Hepatocyte (in vitro differentiated cells): Measurements from ENCODE around the gene CTNNA1. TPM values are rescaled to one million over a fixed set of nuclear protein-coding genes. Genes with fewer than 3 reads are reported as not detected.

ENCODE experiments used
- DNase-seq: peaks from one replicate; pipeline ENCODE4 v3.0.0-alpha.2; 2016; ENCODE audit warnings: low spot score
- H2AFZ ChIP-seq: fragments of 200-600 bp; sonication (generic); 2 replicates; pipeline ENCODE4 v1.6.0; 2016; ENCODE audit warnings: antibody characterized with exemption, mild to moderate bottlenecking
- H3K27ac ChIP-seq: fragments of 200-600 bp; sonication (generic); 2 replicates; pipeline ENCODE4 v1.5.1; 2016; ENCODE audit warnings: mild to moderate bottlenecking
- H3K27me3 ChIP-seq: fragments of 200-600 bp; sonication (generic); 2 replicates; pipeline ENCODE4 v1.6.1; 2016
- H3K36me3 ChIP-seq: fragments of 200-600 bp; sonication (generic); replicated peaks from 2 replicates; pipeline ENCODE4 v1.5.1; 2016; ENCODE audit warnings: low read depth; ENCODE audit not compliant: insufficient read depth
- H3K4me1 ChIP-seq: fragments of 200-600 bp; sonication (generic); 2 replicates; pipeline ENCODE4 v1.5.1; 2016; ENCODE audit warnings: mild to moderate bottlenecking, moderate library complexity; ENCODE audit not compliant: insufficient read depth
- H3K4me2 ChIP-seq: fragments of 200-600 bp; sonication (generic); 2 replicates; pipeline ENCODE4 v1.6.0; 2016
- H3K4me3 ChIP-seq: fragments of 200-600 bp; sonication (generic); 2 replicates; pipeline ENCODE4 v1.5.1; 2016; ENCODE audit warnings: mild to moderate bottlenecking
- H3K79me2 ChIP-seq: fragments of 200-600 bp; sonication (generic); 2 replicates; pipeline ENCODE4 v1.6.0; 2017; ENCODE audit warnings: mild to moderate bottlenecking
- H3K9me2 ChIP-seq: fragments of 200-600 bp; sonication (generic); replicated peaks from 2 replicates; pipeline ENCODE4 v1.6.0; 2017; ENCODE audit warnings: mild to moderate bottlenecking; ENCODE audit not compliant: insufficient read depth
- H3K9me3 ChIP-seq: fragments of 200-600 bp; sonication (generic); 2 replicates; pipeline ENCODE4 v1.5.1; 2016; ENCODE audit warnings: low read depth, mild to moderate bottlenecking
- H4K20me1 ChIP-seq: fragments of 200-600 bp; sonication (generic); 2 replicates; pipeline ENCODE4 v1.6.0; 2016; ENCODE audit warnings: mild to moderate bottlenecking; ENCODE audit not compliant: insufficient read depth, poor library complexity, severe bottlenecking
- CTCF ChIP-seq: fragments of 200-600 bp; sonication (generic); IDR thresholded peaks from 2 replicates; pipeline ENCODE4 v1.5.1; 2016; ENCODE audit warnings: antibody characterized with exemption, mild to moderate bottlenecking; ENCODE audit not compliant: poor library complexity
- EZH2 ChIP-seq: fragments of 200-600 bp; sonication (generic); IDR thresholded peaks from 2 replicates; pipeline ENCODE4 v1.6.1; 2016; ENCODE audit warnings: antibody characterized with exemption, mild to moderate bottlenecking, borderline replicate concordance
- EZH2phosphoT487 ChIP-seq: fragments of 200-600 bp; sonication (generic); IDR thresholded peaks from one replicate; pipeline ENCODE4 v1.6.1; 2018; ENCODE audit warnings: antibody characterized with exemption, mild to moderate bottlenecking, low read depth, moderate library complexity; ENCODE audit not compliant: unreplicated experiment, severe bottlenecking
- WGBS: methylation state at CpG from one replicate; pipeline ENCODE4 v1.1.6; 2016; ENCODE audit warnings: low lambda C conversion rate; ENCODE audit errors: missing lambda C conversion rate; 5-methylcytosine and 5-hydroxymethylcytosine counted together
- polyA plus RNA-seq: library from polyadenylated mRNA; unstranded; fragments of >200 nt; fragmentation: Nextera tagmentation; extraction: Ambion mirVana; gene quantifications from 2 replicates; pipeline ENCODE4 v1.2.1, GENCODE V29; 2016
- total RNA-seq: library from RNA; depleted of rRNA; stranded (reverse); fragments of >200 nt; gene quantifications from 2 replicates; pipeline ENCODE4 v1.2.3, GENCODE V29; 2014

The CTNNA1 gene
- total and polyA plus RNA-seq, 2 experiments from 2014 or later: 152 to 349 TPM

GRCh38 chr5:138901716-138902115 lies 148.5 kb downstream of the CTNNA1 start:
- Histone ChIP-seq H3K27me3 (no peaks in the 10 kb centered on the region), H3K9me2 (no peaks in the 10 kb centered on the region), H3K4me1 (no peaks in the 10 kb centered on the region), H3K4me3 (no peak overlapping the region), H3K27ac (no peak overlapping the region), H3K79me2 (peaks cover 27% of the 10 kb centered on the region), H4K20me1 (peaks cover 2% of the 10 kb centered on the region), H3K4me2 (no peak overlapping the region), H3K36me3 (no peaks in the 10 kb centered on the region), H3K9me3 (no peaks in the 10 kb centered on the region), H2AFZ (no peak overlapping the region)
- whole genome bisulfite sequencing: 97% methylated on average over 2 of the region's 2 CpGs
- DNase-seq: no peak
- no peak for TF ChIP-seq CTCF
- no peak for TF ChIP-seq EZH2
- no peak for TF ChIP-seq EZH2phosphoT487

- H3K79me2 ChIP-seq: peaks cover 21% of the 10 kb centered on the region
- WGBS: 89% methylated on average over 10 of the region's 10 CpGs
- peaks cover 5% of the 10 kb centered on the region for H4K20me1 ChIP-seq
- no peak overlapping the region for H3K27ac ChIP-seq
- no peak overlapping the region for H3K4me2 ChIP-seq
- H3K9me2 ChIP-seq: no peaks in the 10 kb centered on the region
- H2AFZ ChIP-seq: no peak overlapping the region
- no peak for TF ChIP-seq CTCF
- no peak for TF ChIP-seq EZH2phosphoT487
- no peak for TF ChIP-seq EZH2
- no peaks in the 10 kb centered on the region for H3K4me1 ChIP-seq
- DNase-seq: no peak
- H3K27me3 ChIP-seq: no peaks in the 10 kb centered on the region
- no peaks in the 10 kb centered on the region for H3K9me3 ChIP-seq
- H3K36me3 ChIP-seq: no peaks in the 10 kb centered on the region
- H3K4me3 ChIP-seq: no peak overlapping the region
These were observed 150.0 kb downstream of the CTNNA1 start for GRCh38 chr5:138903130-138903775.

GRCh38 chr5:138905541-138905940 lies 152.3 kb downstream of the CTNNA1 start:
- Histone ChIP-seq H3K27ac (no peak overlapping the region), H3K36me3 (no peaks in the 10 kb centered on the region)
- WGBS: 100% methylated on average over 1 of the region's 1 CpG

More at GRCh38 chr5:138905541-138905940, 152.3 kb downstream of the CTNNA1 start:
- Histone ChIP-seq H3K4me1 (no peaks in the 10 kb centered on the region), H2AFZ (no peak overlapping the region), H3K27me3 (no peaks in the 10 kb centered on the region), H3K9me3 (no peaks in the 10 kb centered on the region), H3K4me2 (no peak overlapping the region), H3K79me2 (peaks cover 14% of the 10 kb centered on the region), H3K4me3 (no peak overlapping the region), H4K20me1 (peaks cover 5% of the 10 kb centered on the region), H3K9me2 (no peaks in the 10 kb centered on the region)
- TF ChIP-seq CTCF (no peak), EZH2phosphoT487 (no peak), EZH2 (no peak)
- no peak for DNase-seq
